GM10266 (cell line): ENCODE data around the gene RAB11FIP3.

Source experiments
- DNase-seq: peaks from one replicate; pipeline ENCODE4 v3.0.0; 2012; ENCODE audit errors: extremely low spot score
- CTCF ChIP-seq: IDR thresholded peaks from 2 replicates; pipeline ENCODE4 v1.5.1; 2012; ENCODE audit warnings: mild to moderate bottlenecking, low read depth; ENCODE audit not compliant: control insufficient read depth, insufficient read depth; ENCODE audit errors: missing control alignments

The RAB11FIP3 gene

GRCh38 chr16:397135-397661, 28.3 kb upstream of the RAB11FIP3 start, which contains the start of gene NME4:
NME4 (plus strand) TSS chr16:397199; CDS start chr16:397223, 24 bp downstream.
- no peak for TF ChIP-seq CTCF
- DNase-seq = peak; percentile 80

DNA sequence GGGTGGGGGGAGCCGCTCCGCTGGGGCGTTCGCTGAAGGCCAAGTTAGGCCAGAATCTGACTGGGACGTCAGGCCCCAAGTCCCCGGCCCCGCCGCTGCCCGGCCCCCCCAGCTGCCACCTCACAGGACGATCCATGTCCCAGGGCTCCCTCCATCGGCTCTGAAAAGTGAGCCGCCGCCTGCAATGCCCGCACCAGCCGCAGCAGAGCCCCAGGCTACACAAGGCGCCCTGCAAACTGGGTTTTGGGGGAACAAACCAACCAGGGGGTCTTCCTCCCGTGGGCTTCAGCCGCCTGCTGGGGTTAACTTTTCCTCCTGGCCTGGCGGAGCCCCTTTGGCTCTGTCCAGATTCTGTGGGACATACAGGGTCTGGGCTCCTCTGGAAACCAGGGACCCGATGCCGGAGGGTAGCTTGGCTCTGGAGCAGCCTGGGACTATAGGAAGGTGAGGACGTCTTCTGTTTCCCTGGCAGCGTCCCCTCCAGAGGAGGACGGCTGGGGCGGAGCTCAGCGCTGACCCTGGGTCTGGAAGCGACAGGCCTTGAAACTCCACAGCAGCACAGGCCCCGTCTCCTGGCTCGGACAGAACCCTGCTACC, 27.6 kb upstream of the RAB11FIP3 start:
- peak; percentile 77 for DNase-seq
- peak; percentile 13 for TF ChIP-seq CTCF

- DNase-seq = no peak
- no peak for TF ChIP-seq CTCF
These were observed 26.7 kb upstream of the RAB11FIP3 start for GRCh38 chr16:398561-399339.

DNA sequence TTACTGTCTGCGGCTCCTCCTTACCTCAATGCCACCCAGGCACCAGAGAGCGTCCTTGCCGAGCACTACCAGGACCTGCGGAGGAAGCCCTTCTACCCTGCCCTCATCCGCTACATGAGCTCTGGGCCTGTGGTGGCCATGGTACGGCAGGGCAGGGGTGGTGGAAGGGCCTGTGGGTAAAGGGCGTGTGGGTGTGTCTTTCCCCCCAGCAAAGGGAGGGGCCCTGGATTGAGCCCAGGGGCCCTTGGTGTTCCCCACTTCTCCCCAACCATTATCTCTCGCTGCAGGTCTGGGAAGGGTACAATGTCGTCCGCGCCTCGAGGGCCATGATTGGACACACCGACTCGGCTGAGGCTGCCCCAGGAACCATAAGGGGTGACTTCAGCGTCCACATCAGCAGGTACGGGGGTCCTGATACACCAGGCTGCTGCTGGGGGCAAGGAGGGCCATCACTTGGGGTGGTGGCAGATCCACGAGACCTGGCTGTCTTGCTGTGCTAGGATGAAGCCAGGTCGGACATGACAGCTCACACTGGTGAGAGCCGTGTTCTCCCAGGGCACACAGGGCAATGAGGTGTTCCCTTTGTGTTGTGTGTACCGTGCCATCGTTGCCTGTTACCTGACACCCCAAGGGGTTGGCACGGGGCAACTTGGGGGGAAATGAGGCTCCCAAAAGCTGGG, 26.0 kb upstream of the RAB11FIP3 start:
- no peak for TF ChIP-seq CTCF
- no peak for DNase-seq

GRCh38 chr16:400061-400591, 25.3 kb upstream of the RAB11FIP3 start:
- DNase-seq = no peak
- TF ChIP-seq CTCF = no peak

- TF ChIP-seq CTCF = peak; percentile 68
- DNase-seq = peak; percentile 100
These were observed 23.7 kb upstream of the RAB11FIP3 start, which contains the start of gene DECR2 for GRCh38 chr16:401468-402348. DECR2 (plus strand) TSS chr16:401885; CDS start chr16:401964, 79 bp downstream.
